Rectal smooth muscle tissue (tissue), 1 donor: ENCODE measurements around the gene VPS36.
A peak's percentile ranks its signal among the peaks of the same experiment; 100 is the strongest.

Experiments
- H3K27ac ChIP-seq: one replicate; pipeline ENCODE4 v1.7.0; 2013; ENCODE audit warnings: low read depth, low read length, inconsistent platforms
- H3K27me3 ChIP-seq: one replicate; pipeline ENCODE4 v1.7.0; 2013; ENCODE audit warnings: low read length; ENCODE audit not compliant: control insufficient read depth, insufficient read depth
- H3K36me3 ChIP-seq: one replicate; pipeline ENCODE4 v1.7.0; 2013; ENCODE audit warnings: low read length; ENCODE audit not compliant: control insufficient read depth, insufficient read depth
- H3K4me1 ChIP-seq: one replicate; pipeline ENCODE4 v1.7.0; 2013; ENCODE audit warnings: low read length; ENCODE audit not compliant: control insufficient read depth, insufficient read depth
- H3K4me3 ChIP-seq: one replicate; pipeline ENCODE4 v1.7.0; 2013; ENCODE audit warnings: low read length
- H3K9ac ChIP-seq: one replicate; pipeline ENCODE4 v1.7.0; 2013; ENCODE audit warnings: low read length

The VPS36 gene

DNA sequence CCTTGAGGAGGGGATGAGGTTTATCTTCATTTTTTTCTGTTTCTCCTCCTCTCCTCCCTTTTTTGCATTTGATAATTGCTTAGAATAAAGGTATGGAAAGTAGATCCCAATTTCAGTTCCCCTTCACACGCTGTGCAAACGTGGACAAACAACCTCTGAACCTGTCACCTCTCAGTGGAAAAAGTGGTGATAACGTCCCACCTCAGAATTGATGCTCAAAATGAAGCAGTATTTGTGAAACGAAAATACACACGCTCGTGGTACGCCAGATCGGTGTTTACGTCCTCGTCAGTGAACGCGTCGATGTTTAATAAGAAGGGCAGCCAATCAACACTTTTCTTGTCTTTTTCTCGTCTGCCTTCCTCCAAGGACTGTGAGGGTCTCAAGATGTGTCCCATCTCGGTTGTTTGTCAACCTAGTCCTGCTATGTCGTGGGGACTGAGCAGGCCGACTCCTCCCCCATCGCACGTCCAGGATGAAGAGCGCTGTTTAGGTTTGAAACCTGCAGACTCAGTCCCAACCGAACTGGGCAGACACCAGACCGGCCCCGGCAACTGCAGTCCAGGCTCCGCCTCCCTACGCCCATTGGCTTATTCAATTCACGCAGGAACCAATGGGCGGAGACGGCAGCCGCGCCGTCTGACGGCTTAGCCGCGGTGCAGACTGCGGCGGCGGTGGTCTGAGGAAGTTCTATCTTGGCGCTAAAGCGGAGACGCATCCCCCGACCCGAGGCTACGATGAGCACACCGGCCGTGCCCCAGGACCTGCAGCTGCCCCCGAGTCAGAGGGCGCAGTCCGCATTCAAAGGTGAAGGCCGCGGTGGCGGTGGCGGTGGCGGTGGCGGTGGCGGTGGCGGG is 4.6 kb upstream of the VPS36 start, which contains the start of gene CKAP2:
TSS of gene CKAP2 (plus strand) at position 659 of the 857 bp plus-strand sequence. CDS start at position 738, 79 bp downstream.
- Histone ChIP-seq H3K4me1 (peaks cover 2% of the 10 kb centered on the region), H3K27me3 (no peaks in the 10 kb centered on the region), H3K9ac (peak within 1 kb of the TSS; percentile 87), H3K4me3 (peak within 1 kb of the TSS; percentile 98), H3K27ac (peak within 1 kb of the TSS; percentile 80), H3K36me3 (no peaks in the 10 kb centered on the region)

DNA sequence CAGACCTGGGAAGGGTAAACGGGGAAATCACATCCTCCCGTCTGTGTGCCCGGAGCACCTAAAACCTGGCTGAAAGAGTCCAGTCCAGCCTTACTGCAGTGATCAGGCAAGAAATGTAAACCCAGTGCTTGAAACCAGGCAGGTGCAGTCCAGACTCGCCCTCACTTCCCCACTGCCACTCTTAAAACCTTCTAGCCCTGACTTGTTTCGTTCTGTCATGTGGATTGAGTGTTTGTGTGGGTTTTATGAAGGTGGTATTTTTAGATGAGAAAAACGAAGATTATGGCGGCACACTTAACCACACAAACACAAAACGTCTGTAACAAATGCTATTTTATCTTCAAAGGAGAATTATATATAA is 4.0 kb upstream of the VPS36 start:
- Histone ChIP-seq H3K27me3 (no peaks in the 10 kb centered on the region), H3K36me3 (no peaks in the 10 kb centered on the region), H3K27ac (no peak overlapping the region), H3K4me3 (peak overlapping the region; percentile 98), H3K4me1 (peaks cover 2% of the 10 kb centered on the region), H3K9ac (peak overlapping the region; percentile 87)

DNA sequence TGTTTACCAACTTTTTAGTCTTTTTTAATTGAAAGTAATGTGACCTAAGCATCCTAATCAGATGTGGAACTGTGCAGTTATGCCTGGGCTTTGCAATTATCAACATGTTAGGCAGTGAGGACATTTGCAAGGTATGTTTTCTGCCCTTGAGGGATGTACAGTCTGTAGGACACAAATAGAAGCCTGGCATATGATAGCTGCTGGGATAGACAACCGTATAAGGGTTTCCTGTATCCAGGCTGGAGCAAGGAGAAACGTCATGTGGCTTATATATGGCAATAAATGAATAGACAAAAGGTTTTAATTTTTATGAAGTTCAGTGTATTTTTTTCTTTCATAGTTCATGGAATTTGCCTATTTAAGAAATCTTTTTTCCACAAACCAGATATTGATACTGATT is 2.0 kb upstream of the VPS36 start:
- no peak overlapping the region for H3K27ac ChIP-seq
- no peak overlapping the region for H3K4me3 ChIP-seq
- no peaks in the 10 kb centered on the region for H3K36me3 ChIP-seq
- peaks cover 4% of the 10 kb centered on the region for H3K4me1 ChIP-seq
- H3K27me3 ChIP-seq, result no peaks in the 10 kb centered on the region
- H3K9ac ChIP-seq, result no peak overlapping the region

DNA sequence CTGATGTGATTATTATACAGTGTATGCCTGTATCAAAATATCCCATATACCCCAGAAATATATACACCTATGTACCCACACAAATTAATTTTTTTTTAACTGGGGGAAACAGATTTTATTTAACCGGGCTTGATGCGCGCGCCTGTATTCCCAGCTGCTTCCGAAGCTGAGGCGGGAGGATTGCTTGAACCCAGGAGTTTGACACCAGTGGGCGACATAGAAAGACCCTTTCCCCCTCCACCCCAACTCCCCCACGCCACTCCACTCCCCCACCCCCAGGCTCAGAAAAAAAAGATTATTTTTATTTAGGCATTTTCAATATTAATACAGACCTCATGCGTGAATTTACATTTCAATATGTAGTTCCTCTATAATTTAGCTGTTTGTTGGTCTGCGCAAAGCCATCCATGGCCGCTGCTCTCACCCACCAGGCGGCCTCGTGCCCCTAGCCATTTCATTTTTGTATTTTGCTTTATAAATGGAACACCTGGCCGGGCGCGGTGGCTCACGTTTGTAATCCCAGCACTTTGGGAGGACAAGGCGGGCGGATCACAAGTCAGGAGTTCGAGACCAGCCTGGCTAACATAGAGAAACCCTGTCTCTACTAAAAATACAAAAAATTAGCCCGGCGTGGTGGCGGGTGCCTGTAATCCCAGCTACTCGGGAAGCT is 836 bp upstream of the VPS36 start:
- H3K4me1 ChIP-seq, result peaks cover 4% of the 10 kb centered on the region
- H3K36me3 ChIP-seq, result no peaks in the 10 kb centered on the region
- no peaks in the 10 kb centered on the region for H3K27me3 ChIP-seq
- H3K27ac ChIP-seq, result no peak overlapping the region
- H3K9ac ChIP-seq, result no peak overlapping the region
- peak overlapping the region; percentile 94 for H3K4me3 ChIP-seq

DNA sequence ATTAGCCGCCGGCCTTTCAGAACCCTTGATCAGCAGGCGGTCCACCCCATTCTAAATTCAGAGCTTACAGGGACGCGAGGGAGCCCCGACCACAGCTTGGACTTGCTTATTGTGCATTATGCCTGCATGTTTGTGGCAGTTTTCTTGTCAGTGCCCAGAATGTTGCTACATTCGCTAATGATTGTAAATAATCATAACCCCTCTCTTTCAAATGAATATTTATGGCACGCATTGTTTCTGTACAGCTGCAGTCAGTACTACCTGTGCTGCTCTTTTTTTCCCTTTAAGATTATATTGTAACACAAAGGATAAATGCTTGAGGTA is 321 bp upstream of the VPS36 start:
- Histone ChIP-seq H3K4me1 (peaks cover 4% of the 10 kb centered on the region), H3K4me3 (peak overlapping the region; percentile 94), H3K9ac (no peak overlapping the region), H3K27me3 (no peaks in the 10 kb centered on the region), H3K36me3 (no peaks in the 10 kb centered on the region), H3K27ac (no peak overlapping the region)

DNA sequence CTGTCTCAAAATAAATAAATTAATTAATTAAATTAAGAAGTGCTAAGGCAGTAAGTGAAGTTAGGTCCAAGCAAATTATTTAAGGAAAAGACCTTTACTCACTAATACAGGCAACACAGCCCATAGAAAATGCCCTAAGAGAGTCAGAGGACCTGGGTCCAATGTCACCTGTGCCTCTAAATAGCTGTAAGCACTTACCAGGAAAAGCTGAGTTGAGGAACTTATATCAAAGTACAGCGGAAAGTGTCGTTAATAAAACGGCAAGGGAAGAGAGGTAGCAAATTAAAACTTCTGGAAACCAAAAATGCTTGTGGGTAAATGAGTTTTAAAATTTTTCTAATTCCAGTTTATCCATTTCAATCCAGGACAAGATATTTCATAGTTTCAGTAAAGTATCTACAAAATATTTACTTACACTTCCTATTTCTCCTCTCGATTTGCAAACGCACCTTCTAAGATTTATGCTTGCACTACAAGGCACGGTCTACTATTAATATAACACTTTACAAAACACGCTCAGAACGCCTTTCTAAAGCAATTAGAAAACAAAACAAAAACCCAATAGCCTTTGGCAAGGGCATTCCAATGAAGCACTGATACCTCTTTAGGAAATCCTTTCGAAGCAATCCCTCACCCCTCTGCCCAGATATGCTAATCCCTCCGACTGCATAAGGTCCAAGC is 963 bp downstream of the VPS36 start:
- H3K27ac ChIP-seq, result peak overlapping the region; percentile 94
- no peaks in the 10 kb centered on the region for H3K27me3 ChIP-seq
- no peaks in the 10 kb centered on the region for H3K36me3 ChIP-seq
- H3K4me1 ChIP-seq, result peaks cover 4% of the 10 kb centered on the region
- H3K4me3 ChIP-seq, result peak overlapping the region; percentile 94
- H3K9ac ChIP-seq, result peak overlapping the region; percentile 87

DNA sequence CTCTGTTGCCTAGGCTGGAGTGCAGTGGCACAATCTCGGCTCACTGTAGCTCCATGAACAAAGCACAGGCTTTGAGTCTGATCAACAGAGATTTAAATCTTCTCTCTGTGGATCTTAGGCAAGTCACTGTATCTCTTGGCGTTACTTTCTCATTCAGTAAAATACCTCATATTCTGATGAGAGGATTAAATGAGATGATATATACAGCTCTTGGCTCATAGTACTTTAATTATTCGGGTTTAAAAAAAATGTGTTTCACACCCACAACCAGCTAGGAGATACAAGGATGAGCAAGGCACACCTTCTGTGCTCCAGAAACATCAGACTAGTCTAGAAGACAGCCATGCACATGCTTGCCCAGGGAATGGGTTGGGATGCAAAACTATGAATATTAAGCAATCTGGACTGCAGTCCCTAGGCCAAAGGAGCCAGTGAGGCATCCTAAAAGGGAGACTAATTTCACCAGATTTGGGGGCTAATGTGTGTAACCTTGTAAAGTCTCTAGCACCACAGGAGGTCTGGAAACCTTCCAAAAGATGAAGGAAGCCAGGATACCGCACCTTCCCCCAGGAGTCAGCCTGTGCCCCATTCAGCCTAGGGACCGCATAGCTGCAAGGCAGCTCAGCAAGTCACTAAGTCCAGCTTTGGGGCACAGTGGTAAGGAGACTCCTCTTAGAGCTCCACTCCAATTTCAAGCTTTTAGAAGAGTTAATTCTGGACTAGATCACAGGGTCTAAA is 2.5 kb downstream of the VPS36 start:
- peaks cover 2% of the 10 kb centered on the region for H3K4me1 ChIP-seq
- no peak overlapping the region for H3K27ac ChIP-seq
- H3K36me3 ChIP-seq, result no peaks in the 10 kb centered on the region
- H3K27me3 ChIP-seq, result no peaks in the 10 kb centered on the region
- no peak overlapping the region for H3K4me3 ChIP-seq
- H3K9ac ChIP-seq, result no peak overlapping the region

DNA sequence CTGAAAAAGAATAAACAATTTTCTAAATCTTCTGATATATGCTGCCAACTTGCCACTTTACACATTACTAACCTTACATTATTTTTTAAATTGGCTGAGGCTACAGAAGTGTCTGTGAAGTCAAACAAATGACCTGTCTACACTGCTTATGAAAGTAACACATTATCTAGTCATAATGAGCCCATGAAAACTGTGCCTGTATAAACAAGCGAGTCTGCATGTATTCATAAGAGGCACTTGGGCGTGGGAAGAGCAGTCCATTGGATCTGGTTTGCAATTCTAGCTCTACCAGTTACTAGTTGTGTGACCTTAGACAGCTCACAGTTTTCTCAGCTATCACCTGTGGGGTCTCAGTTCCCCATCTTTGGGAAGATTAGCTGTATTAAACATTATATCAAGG is 3.1 kb downstream of the VPS36 start:
- H3K9ac ChIP-seq, result no peak overlapping the region
- H3K4me1 ChIP-seq, result peaks cover 2% of the 10 kb centered on the region
- no peaks in the 10 kb centered on the region for H3K27me3 ChIP-seq
- no peak overlapping the region for H3K4me3 ChIP-seq
- no peaks in the 10 kb centered on the region for H3K36me3 ChIP-seq
- no peak overlapping the region for H3K27ac ChIP-seq

DNA sequence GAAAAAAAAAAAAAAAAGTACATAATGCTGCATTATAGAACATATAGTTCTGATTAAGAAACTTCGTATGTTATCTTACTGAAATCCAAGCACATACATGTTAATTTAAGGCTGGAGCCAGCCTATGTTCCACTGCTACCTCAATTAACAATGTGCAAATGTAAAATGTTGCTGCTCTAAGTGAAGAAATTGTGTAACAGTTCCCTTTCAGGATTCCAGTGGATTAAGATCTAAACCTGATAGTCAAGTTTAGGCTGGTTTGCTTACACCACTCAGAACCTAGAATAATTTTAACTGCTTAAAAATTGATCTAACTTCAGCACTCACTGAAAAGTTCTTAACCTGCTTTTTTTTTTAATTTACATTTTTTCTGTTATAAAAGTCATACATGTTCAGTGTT is 4.2 kb downstream of the VPS36 start:
- Histone ChIP-seq H3K27me3 (no peaks in the 10 kb centered on the region), H3K9ac (no peak overlapping the region), H3K27ac (no peak overlapping the region), H3K4me1 (peaks cover 2% of the 10 kb centered on the region), H3K36me3 (no peaks in the 10 kb centered on the region), H3K4me3 (no peak overlapping the region)

DNA sequence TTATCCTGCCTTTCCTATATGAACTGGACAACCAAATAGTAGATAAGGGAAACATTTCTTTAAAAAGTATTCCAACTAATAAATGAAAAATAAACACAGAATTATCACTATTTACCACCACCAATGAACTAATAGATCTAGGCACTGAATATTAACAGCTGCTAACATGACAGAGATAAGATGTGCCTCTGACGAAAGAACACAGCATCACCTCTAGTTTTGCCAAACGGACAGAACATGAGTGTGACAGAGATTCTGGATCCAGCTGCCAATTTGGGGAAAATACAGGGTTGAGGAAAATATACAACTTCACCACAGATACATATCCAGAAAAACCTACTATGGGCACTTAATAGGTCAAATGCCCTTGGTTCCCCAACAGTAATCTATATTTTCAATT is 18.0 kb downstream of the VPS36 start:
- Histone ChIP-seq H3K27me3 (no peaks in the 10 kb centered on the region), H3K27ac (no peak overlapping the region), H3K36me3 (peaks cover 5% of the 10 kb centered on the region)

DNA sequence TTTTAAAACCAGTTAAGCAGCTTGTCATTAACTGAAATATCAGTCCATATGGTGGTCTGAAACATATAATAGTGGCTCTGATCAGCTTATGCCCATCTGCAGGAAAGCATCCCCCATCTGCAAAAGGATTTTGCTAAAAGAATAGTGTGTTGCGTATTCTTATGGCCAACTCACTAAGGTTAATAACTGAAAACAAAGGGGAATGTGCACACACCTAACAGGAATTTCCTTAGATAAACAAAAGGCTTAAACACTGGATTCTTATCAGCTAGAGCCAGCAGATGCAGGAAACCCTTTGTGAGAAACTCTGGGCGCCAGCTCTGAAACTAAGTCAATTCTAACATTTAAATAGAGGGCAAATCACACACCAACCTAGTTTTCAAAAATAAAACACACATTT is 22.1 kb downstream of the VPS36 start:
- Histone ChIP-seq H3K27ac (no peak overlapping the region), H3K4me1 (no peaks in the 10 kb centered on the region), H3K27me3 (no peaks in the 10 kb centered on the region), H3K9ac (no peak overlapping the region), H3K36me3 (peaks cover 2% of the 10 kb centered on the region), H3K4me3 (no peak overlapping the region)

More for the DNA sequence above, 18.0 kb downstream of the VPS36 start:
- no peaks in the 10 kb centered on the region for H3K4me1 ChIP-seq
- H3K4me3 ChIP-seq, result no peak overlapping the region
- H3K9ac ChIP-seq, result no peak overlapping the region

DNA sequence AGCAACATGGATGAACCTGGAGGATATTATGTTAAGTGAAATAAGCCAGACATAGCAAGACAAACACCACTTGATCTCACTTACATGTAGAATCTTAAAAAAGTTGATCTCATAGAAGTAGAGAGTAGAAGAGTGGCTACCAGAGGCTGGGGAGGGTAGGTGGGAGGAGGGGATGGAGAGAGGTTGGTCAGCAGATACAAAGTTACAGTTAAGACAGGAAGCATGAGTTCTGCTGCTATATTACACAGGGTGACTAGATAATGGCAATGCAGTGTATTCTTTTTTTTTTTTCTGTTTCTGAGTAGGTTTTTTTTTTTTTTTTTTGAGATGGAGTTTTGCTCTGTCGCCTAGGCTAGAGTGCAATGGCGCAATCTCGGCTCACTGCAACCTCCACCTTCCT is 29.2 kb downstream of the VPS36 start:
- Histone ChIP-seq H3K27me3 (no peaks in the 10 kb centered on the region), H3K4me1 (no peaks in the 10 kb centered on the region), H3K36me3 (peaks cover 7% of the 10 kb centered on the region), H3K27ac (no peak overlapping the region), H3K9ac (no peak overlapping the region), H3K4me3 (no peak overlapping the region)
